HPDE6-E6E7 (cell line): ENCODE measurements around the gene HES2.
"Not testable (repeated sequence)": the region's sequence is repeated elsewhere in the genome, so short reads cannot be mapped to it uniquely, and the experiment has no call there.

ENCODE experiments used
- DNase-seq: peaks from one replicate; pipeline ENCODE4 v3.0.0; 2011; ENCODE audit warnings: missing footprints; ENCODE audit errors: extremely low spot score

Gene HES2

DNA sequence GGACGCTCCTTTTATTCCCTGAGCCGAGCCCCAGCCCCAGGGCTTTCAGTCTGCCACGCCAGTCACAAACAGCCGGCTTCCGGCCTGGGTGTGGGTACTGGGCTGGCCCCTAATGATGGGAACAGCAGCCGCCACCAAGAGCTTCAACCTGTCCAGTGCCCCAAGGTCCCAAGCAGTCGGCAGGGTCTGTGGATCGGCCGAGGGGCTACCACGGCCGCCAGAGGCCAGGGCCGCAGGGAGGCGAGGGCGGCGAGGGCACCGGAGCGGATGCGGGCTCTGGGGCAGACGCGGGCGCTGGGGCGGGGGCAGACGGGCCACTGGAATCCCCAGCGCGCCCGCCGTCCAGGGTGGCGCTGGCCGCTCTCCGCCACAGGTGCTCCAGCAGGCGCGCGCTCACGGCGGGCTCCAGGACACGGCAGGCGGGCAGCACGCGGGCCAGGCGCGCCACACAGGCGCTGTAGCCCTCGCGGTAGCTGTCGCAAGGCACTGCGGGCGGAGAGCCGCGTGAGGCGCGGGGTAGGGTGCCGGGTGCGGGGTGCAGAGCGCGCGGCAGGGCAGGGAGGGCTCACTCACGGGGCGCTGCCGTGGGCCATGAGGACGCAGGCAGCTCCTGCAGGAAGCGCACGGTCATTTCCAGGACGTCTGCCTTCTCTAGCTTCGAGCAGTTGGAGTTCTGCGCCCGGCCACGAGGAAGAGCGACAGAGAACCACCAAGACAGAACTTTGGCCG, 887 bp downstream of the HES2 start:
- DNase-seq: no peak

DNA sequence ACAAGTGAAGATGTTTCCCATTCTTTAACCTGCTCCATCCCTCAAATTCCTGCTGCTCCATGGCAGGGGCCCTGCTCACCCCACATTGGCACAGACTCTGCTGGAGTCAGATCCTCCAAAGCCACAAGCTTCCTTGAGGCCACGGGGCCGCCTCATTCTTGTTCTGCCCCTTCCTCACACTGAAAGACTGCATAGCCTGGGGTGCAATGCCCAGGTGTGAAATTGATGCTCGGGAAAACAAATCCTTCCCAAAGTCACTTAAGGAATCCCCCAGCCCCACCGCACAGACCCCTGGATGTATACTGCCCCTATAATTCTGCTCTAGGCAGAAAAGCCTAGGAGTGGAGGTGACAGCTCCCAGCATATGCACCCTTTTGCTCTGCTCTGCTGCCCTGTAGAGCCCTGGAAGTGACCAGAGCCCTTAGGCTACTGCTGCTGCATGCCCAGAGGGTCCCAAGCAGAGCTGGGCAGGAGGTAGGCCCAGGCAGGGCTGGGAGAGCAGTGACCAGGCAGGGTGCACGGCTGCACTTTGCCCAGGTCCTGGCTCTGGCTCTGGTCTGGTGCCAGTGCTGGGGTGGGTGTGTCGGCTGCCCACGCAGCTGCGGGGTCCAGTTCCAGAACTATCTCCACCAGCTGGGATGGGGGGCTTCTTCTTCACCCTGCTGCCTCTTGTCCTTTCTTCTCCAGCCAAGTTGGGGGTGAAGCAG, 1.6 kb downstream of the HES2 start:
- DNase-seq: no peak

- no peak for DNase-seq
These were observed 2.8 kb downstream of the HES2 start for GRCh38 chr1:6416906-6417305.

DNA sequence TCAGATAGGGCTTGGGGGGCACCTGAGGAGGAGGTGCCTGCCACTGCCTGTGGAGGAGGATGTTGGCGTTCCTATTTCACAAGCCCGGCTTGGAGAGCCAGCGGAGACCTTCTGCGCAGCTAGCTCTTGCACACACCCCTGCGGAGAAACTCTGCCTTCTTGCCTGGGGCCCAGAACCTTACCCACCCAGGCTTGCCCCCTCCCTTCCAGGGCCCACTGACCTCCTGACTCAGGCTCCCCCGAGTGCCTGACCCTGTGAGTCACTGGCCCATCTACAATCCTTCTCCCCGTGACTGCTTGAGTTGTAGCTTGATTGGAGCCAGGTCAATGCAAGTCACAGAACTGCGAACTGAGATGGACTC, 3.4 kb downstream of the HES2 start:
- DNase-seq: no peak

GRCh38 chr1:6414881-6415626, 4.7 kb downstream of the HES2 start:
- no peak for DNase-seq

DNA sequence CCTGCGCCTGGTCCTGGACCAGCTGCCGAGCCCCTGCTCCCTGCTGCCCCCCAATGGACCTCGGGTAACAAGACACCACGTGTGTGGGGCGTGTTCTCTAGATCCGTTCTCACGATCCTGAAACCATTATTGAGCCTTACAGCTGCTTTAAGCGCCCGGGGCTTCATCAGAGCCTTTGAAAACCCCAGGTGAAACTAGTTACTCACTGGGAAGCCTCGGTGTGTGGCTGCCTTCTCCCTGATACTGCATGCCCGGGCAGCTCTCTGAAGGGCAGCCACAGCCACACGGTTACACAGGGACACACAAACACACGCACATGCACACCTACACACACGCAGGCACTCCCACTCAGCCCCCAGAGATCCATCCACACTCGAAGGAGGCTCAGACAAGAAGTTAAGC, 5.3 kb downstream of the HES2 start:
- peak; percentile 96 for DNase-seq

- no peak for DNase-seq
These were observed 6.8 kb downstream of the HES2 start for GRCh38 chr1:6412896-6413295.

GRCh38 chr1:6410248-6410893, 9.3 kb downstream of the HES2 start:
- no peak for DNase-seq

GRCh38 chr1:6409733-6410132, 10.0 kb downstream of the HES2 start:
- no peak for DNase-seq

DNA sequence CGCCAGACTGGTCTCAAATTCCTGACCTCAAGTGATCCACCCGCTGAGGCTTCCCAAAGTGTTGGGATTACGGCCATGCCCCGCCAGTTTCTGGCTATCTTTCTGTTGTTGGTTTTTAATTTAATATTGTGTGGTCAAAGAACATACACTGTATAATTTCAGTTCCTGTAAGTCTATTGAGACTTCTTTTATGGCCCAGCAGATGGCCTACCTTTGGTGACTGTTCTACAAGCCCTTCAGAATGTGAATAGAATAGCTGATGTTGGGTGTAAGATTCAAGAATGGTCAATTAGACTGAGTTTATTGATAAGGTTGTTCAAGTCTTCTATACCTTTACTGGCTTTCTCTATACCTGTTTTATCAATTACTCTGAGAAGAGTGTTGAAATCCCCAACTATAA, 10.7 kb downstream of the HES2 start:
- no peak for DNase-seq

DNA sequence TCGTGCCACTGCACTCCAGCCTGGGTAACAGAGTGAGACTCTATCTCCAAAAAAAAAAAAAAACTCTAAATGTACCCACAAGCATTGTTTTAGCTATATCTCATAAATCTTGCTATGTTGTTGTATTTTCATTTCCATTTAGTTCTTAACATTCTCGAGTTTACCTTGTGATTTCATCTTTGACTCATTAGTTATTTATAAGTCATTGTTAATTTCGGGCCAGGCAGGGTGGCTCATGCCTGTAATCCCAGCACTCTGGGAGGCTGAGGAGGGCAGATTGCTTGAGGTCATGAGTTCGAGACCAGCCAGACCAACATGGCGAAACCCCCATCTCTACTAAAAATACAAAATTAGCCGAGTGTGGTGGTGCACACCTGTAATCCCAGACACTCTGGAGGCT, 11.7 kb downstream of the HES2 start:
- no peak for DNase-seq

DNA sequence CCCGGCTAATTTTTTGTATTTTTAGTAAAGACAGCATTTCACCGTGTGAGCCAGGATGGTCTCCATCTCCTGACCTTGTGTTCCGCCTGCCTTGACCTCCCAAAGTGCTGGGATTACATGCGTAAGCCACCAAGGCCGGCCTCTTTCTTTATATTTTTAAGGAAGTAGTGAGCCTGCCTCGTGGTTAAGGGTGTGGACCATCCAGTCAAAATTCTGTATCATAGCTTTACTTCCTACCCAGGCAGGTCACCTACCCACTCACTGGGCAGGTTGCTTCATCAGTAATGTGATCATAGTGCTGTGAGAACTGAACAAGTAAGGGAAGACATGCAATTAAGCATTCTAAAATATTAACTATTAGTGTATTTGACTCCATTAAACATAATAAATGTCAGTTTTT, 18.0 kb downstream of the HES2 start:
- no peak for DNase-seq

DNA sequence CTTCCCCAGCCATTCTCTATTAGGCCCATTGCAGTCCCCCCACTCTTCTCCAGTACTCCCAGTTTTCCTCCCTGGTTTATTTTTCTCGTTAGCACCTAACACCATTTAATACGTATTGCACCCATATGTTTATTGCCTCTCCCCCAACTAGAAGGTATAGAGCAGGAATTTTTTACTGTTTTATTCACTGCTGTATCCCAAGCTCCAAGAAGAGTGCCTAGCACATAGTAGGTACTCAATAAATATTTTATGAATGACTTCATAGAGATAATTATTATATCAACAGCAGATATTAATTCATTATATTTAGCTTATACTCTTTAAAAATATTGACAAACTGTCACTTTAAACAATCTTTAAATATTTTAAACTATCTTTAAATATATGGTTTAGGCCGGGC, 20.4 kb downstream of the HES2 start:
- DNase-seq: no peak

DNA sequence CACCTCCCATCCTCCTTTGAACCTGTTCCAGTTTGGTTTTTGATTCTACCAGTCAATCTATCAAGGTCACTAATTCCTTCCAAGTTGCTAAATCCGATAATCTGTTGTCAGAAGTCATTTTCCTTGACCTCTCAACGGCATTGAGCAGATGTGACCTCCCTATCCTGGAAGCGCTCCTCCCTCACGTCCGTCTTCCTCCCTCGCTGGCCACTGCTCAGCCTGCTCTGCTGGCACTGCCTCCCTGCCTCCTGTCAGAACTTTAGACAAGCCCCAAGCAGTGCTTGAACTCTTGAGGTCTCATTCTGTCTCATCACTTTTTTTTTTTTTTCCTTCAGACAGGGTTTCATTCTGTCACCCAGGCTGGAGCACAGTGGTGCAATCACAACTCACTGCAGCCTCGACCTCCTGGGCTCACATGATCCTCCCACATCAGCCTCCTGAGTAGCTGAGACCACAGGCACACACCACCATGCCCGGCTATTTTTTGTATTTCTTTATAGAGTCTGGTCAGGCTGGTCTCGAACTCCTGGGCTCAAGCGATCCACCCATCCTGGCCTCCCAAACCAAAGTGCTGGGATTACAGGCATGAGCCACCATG, 21.8 kb downstream of the HES2 start:
- no peak for DNase-seq

DNA sequence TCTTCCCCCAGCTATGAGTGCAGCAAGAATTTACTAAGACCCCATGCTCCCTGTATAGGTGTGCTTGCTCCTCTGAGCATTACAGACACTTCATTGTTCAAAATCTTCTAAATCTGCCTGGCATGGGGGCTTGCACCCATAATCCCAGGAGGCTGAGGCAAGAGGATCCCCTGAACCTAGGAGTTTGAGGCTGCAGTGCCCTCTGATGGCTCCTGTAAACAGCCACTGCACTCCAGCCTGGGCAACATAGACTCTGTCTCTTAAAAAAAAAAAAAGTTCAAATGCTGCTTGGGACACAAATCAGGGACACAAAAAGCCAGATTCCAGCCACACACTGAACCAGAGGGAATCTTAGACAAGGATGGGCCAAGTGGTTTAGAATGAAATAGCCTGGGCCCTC, 22.7 kb downstream of the HES2 start:
- no peak for DNase-seq

GRCh38 chr1:6395781-6396244, 23.9 kb downstream of the HES2 start:
- not testable (repeated sequence) for DNase-seq

DNA sequence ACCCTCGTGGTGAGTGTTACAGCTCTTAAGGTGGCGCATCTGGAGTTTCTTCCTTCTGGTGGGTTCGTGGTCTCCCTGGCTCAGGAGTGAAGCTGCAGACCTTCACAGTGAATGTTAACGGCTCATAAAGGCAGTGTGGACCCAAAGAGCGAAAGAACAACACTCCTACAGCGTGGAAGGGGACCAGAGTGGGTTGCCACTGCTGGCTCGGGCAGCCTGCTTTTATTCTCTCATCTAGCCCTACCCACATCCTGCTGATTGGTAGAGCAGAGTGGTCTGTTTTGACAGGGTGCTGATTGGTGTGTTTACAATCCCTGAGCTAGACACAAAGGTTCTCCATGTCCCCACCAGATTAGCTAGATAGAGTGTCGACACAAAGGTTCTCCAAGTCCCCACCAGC, 24.6 kb downstream of the HES2 start:
- DNase-seq: not testable (repeated sequence)

DNA sequence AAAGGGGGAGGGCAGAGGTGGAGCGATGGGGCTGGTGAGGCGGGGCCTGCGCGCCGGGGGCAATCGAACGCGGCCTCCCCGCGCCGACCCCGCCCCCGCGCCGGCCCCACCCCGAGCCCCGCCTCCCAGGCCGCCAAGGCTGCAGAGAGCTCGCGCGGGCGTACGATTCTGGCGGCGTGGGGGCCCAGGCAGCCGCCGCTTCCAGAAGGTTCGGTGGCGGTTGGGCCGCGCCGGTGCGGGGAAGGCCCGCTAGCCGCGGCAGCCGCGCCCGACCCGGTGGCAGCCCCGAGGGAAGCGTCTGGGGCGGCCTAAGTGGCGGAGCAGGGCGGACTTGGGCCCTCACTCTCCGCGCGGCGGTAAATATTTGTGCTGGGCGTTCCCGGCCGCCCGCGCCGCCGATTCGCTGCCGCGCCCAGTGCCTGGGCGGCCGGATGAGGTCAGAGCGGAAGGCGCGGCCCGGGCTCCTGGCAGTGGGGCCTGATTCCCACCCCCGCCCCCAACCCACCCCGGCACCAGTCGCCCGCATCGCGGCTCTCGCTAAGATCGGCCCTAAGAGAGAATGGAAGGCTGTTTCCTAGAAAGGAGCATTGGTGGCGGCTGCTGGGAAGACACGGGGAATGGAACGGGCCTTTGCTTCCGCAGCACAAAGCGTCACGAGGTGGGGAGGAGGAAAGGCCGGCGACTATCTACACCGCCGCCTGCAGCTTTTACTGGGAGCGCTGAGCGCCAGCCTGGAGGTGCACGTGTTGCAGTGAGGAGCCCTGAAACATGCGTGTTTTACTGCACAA, 26.1 kb downstream of the HES2 start, which contains the start of gene ACOT7:
Gene ACOT7 (minus strand): TSS at position 368 of the 788 bp plus-strand sequence. CDS start 368 bp downstream, outside the sequence.
- peak; percentile 83 for DNase-seq

DNA sequence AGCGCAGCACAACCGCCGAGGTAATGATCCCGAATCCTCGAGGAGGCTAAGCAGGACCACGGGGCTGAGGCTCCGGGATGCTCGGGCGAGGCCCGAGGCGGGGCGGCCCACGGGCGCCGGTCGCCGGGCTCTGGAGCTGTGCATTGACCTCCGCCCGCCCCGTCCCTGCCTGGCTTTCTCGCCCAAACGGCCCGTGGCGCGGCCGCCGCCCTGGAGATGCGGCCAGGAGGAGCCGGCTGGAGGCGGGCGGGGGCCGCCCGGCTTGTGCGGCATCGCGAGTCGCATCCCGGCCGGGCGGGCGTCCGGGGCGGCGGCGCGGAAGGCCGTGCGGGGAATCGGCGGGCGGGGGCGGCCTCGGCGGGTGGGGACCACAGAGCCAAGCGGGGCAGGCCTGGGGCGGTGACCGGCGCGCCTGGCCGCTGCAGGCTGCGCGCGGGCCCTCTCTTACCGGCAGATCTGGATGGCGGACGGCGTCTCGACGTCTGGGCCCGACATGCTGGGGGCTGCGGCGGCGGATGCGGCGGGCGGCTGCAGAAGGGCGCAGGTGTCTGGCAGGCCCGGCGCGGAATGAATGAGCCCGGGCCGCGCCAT, 26.8 kb downstream of the HES2 start:
- DNase-seq: no peak
